C4-2B (cell line): ENCODE results near the gene VSX2.

Experiments
- H3K27ac ChIP-seq: fragments of 450-650 bp; 2 replicates; pipeline ENCODE4 v1.5.1; 2017
- ZFX ChIP-seq: fragments of 450-650 bp; IDR thresholded peaks from 2 replicates; pipeline ENCODE4 v1.6.1; 2017
- TF ChIP-seq, protein P1 (sequence below): fragments of 450-650 bp; conservative IDR thresholded peaks from 2 replicates; pipeline ENCODE4 v1.5.1; 2017; ENCODE audit warnings: mild to moderate bottlenecking

VSX2 gene

DNA sequence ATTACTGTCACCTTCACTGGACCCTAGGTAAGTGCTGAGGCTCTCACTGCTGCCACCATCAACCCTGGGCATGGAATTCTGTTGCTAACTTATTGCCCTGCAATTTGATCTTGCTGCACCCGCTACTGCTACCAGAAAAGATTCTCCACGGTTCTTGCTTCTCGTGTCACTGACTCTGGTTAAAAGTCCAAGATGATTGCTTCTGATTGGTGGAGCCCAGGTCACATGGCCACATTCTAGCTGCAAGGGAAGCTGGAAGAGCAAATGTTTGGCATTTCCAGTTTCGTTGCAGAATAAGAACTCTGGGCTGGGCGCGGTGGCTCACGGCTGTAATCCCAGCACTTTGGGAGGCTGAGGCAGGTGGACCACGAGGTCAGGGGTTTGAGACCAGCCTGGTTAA is 7.5 kb upstream of the VSX2 start:
- TF ChIP-seq, protein P1, sequence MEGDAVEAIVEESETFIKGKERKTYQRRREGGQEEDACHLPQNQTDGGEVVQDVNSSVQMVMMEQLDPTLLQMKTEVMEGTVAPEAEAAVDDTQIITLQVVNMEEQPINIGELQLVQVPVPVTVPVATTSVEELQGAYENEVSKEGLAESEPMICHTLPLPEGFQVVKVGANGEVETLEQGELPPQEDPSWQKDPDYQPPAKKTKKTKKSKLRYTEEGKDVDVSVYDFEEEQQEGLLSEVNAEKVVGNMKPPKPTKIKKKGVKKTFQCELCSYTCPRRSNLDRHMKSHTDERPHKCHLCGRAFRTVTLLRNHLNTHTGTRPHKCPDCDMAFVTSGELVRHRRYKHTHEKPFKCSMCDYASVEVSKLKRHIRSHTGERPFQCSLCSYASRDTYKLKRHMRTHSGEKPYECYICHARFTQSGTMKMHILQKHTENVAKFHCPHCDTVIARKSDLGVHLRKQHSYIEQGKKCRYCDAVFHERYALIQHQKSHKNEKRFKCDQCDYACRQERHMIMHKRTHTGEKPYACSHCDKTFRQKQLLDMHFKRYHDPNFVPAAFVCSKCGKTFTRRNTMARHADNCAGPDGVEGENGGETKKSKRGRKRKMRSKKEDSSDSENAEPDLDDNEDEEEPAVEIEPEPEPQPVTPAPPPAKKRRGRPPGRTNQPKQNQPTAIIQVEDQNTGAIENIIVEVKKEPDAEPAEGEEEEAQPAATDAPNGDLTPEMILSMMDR: no peak
- TF ChIP-seq ZFX: no peak
- no peak overlapping the region for H3K27ac ChIP-seq

GRCh38 chr14:74235017-74235416 is 4.2 kb upstream of the VSX2 start:
- H3K27ac ChIP-seq: no peak overlapping the region

GRCh38 chr14:74237441-74237840 is 1.8 kb upstream of the VSX2 start:
- no peak overlapping the region for H3K27ac ChIP-seq
- no peak for TF ChIP-seq ZFX
- TF ChIP-seq, protein P1: no peak

More at GRCh38 chr14:74235017-74235416, 4.2 kb upstream of the VSX2 start:
- TF ChIP-seq, protein P1: no peak
- no peak for TF ChIP-seq ZFX

- no peak overlapping the region for H3K27ac ChIP-seq
- TF ChIP-seq, protein P1: no peak
- no peak for TF ChIP-seq ZFX
Measured at GRCh38 chr14:74239848-74240793, 872 bp downstream of the VSX2 start.

DNA sequence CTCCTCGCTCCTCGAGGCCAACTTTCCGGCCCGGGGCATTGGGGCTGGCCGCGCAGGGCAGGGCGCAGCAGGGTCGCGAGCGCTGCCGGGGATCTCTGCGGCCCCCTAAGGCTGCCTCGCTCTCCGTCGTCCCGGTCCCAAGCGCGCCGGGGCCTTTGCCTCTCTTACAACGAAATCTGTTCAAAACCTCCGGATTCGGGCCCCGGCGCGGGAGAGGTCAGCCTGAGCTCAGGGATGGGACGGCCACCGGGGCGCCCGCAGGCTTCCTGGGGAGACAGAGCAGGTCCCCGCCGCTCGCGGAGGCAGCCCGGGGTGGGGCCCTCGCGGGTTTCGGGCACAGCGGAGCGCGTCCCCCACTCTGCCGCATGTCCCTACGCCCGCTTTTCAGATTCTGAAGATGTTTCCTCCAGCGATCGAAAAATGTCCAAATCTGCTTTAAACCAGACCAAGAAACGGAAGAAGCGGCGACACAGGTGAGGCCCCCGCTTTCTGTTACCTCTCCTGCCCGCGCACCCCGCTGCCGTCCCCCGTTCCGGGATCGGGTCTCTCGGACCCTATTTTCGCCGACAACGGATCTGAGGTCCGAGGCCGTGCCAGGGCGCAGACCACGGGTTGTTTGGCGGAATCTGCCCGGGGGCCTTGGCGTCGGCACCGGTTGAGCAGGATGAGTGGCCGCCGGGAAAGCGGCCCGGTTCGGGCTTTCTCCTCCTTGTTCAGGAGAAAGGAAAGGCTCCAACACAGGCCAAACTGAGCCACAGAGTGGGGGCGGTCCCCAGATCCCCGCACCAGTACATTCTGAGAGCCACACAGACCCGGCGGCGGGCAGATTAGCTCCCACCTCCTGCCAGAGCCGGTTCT is 1.8 kb downstream of the VSX2 start:
- TF ChIP-seq, protein P1: no peak
- no peak for TF ChIP-seq ZFX
- H3K27ac ChIP-seq: no peak overlapping the region

GRCh38 chr14:74241652-74242017 is 2.4 kb downstream of the VSX2 start:
- H3K27ac ChIP-seq: no peak overlapping the region
- no peak for TF ChIP-seq ZFX
- TF ChIP-seq, protein P1: no peak
